Smooth muscle cell (in vitro differentiated cells): ENCODE measurements around the gene ASAP2. TPM values are rescaled to one million over a fixed set of nuclear protein-coding genes. Genes with fewer than 3 reads are reported as not detected.
A peak's percentile ranks its signal among the peaks of the same experiment; 100 is the strongest.

Experiments used
- DNase-seq: peaks from one replicate; lab custom pipeline; 2025; ENCODE audit not compliant: unreplicated experiment; lab: John Stamatoyannopoulos, UW
- H2AFZ ChIP-seq: fragments of 200-600 bp; sonication (generic); 2 replicates; pipeline ENCODE4 v1.6.0; 2016; ENCODE audit warnings: antibody characterized with exemption, low read depth, mild to moderate bottlenecking
- H3F3A ChIP-seq: fragments of 200-600 bp; sonication (generic); 2 replicates; pipeline ENCODE4 v1.6.0; 2017; ENCODE audit warnings: antibody characterized with exemption, low read depth
- H3K27ac ChIP-seq: fragments of 200-600 bp; sonication (generic); 2 replicates; pipeline ENCODE4 v1.5.1; 2016; ENCODE audit warnings: low read depth, mild to moderate bottlenecking
- H3K27me3 ChIP-seq: fragments of 200-600 bp; sonication (generic); 2 replicates; pipeline ENCODE4 v1.6.1; 2016; ENCODE audit warnings: low read depth, mild to moderate bottlenecking
- H3K36me3 ChIP-seq: fragments of 200-600 bp; sonication (generic); 2 replicates; pipeline ENCODE4 v1.5.1; 2016; ENCODE audit warnings: low read depth
- H3K4me1 ChIP-seq: fragments of 200-600 bp; sonication (generic); 2 replicates; pipeline ENCODE4 v1.5.1; 2016; ENCODE audit warnings: low read depth
- H3K4me2 ChIP-seq: fragments of 200-600 bp; sonication (generic); 2 replicates; pipeline ENCODE4 v1.6.0; 2016; ENCODE audit warnings: mild to moderate bottlenecking
- H3K4me3 ChIP-seq: fragments of 200-600 bp; sonication (generic); 2 replicates; pipeline ENCODE4 v1.5.1; 2016; ENCODE audit warnings: mild to moderate bottlenecking
- H3K79me2 ChIP-seq: fragments of 200-600 bp; sonication (generic); 2 replicates; pipeline ENCODE4 v1.6.0; 2016; ENCODE audit warnings: low read depth, mild to moderate bottlenecking
- H3K9ac ChIP-seq: fragments of 200-600 bp; sonication (generic); 2 replicates; pipeline ENCODE4 v1.6.0; 2016; ENCODE audit warnings: low read depth
- H3K9me3 ChIP-seq: fragments of 200-600 bp; sonication (generic); replicated peaks from 2 replicates; pipeline ENCODE4 v1.5.1; 2016; ENCODE audit warnings: low read depth
- H4K20me1 ChIP-seq: fragments of 200-600 bp; sonication (generic); 2 replicates; pipeline ENCODE4 v1.6.0; 2016; ENCODE audit warnings: low read depth
- CTCF ChIP-seq: fragments of 200-600 bp; sonication (generic); IDR thresholded peaks from 2 replicates; pipeline ENCODE4 v1.5.1; 2017; ENCODE audit warnings: borderline replicate concordance, mild to moderate bottlenecking, antibody characterized with exemption; ENCODE audit not compliant: insufficient read depth, poor library complexity, severe bottlenecking
- WGBS: methylation state at CpG from one replicate; pipeline ENCODE4 v1.1.7; 2016; ENCODE audit warnings: low lambda C conversion rate; 5-methylcytosine and 5-hydroxymethylcytosine counted together
- polyA plus RNA-seq: library from polyadenylated mRNA; unstranded; fragments of >200 nt; fragmentation: Nextera tagmentation; extraction: Ambion mirVana; gene quantifications from 2 replicates; pipeline ENCODE4 v1.2.1, GENCODE V29; 2016
- total RNA-seq: library from RNA; depleted of rRNA; stranded (reverse); fragments of >200 nt; gene quantifications from 2 replicates; pipeline ENCODE4 v1.2.3, GENCODE V29; 2014

ASAP2 gene
- total and polyA plus RNA-seq, 2 experiments from 2014 or later, result 8.8 to 23.1 TPM

- Histone ChIP-seq H3K4me2 (peak overlapping the region; percentile 27), H3K4me3 (no peak overlapping the region), H3K27me3 (no peaks in the 10 kb centered on the region), H3K4me1 (no peaks in the 10 kb centered on the region), H3K79me2 (no peaks in the 10 kb centered on the region), H3K36me3 (no peaks in the 10 kb centered on the region), H3F3A (no peaks in the 10 kb centered on the region), H4K20me1 (no peaks in the 10 kb centered on the region), H3K9ac (peak overlapping the region; percentile 44), H3K9me3 (no peaks in the 10 kb centered on the region), H2AFZ (no peak overlapping the region), H3K27ac (peak overlapping the region; percentile 75)
- WGBS, result 38% methylated on average over 4 of the region's 4 CpGs
- no peak for DNase-seq
- TF ChIP-seq CTCF, result no peak
These were observed 158.3 kb downstream of the ASAP2 start for GRCh38 chr2:9364791-9365497.

GRCh38 chr2:9365498-9366019 lies 158.9 kb downstream of the ASAP2 start:
- Histone ChIP-seq H3K4me1 (no peaks in the 10 kb centered on the region), H3K36me3 (no peaks in the 10 kb centered on the region), H4K20me1 (no peaks in the 10 kb centered on the region), H3K27ac (peak overlapping the region; percentile 75), H3K79me2 (no peaks in the 10 kb centered on the region), H3K27me3 (no peaks in the 10 kb centered on the region), H2AFZ (no peak overlapping the region), H3K4me2 (peak overlapping the region; percentile 27), H3F3A (no peaks in the 10 kb centered on the region), H3K9me3 (no peaks in the 10 kb centered on the region), H3K4me3 (no peak overlapping the region), H3K9ac (peak overlapping the region; percentile 44)
- 85% methylated on average over 8 of the region's 8 CpGs for WGBS
- DNase-seq, result no peak
- no peak for TF ChIP-seq CTCF

GRCh38 chr2:9366026-9366425 lies 159.4 kb downstream of the ASAP2 start:
- Histone ChIP-seq H3K4me3 (no peak overlapping the region), H3K4me1 (no peaks in the 10 kb centered on the region), H3K4me2 (no peak overlapping the region), H2AFZ (no peak overlapping the region), H4K20me1 (no peaks in the 10 kb centered on the region), H3K27ac (peak overlapping the region; percentile 75), H3F3A (no peaks in the 10 kb centered on the region), H3K27me3 (no peaks in the 10 kb centered on the region), H3K79me2 (no peaks in the 10 kb centered on the region), H3K9me3 (no peaks in the 10 kb centered on the region), H3K9ac (no peak overlapping the region), H3K36me3 (no peaks in the 10 kb centered on the region)
- TF ChIP-seq CTCF, result no peak
- no peak for DNase-seq
- 96% methylated on average over 6 of the region's 6 CpGs for WGBS

GRCh38 chr2:9370746-9371145 lies 164.1 kb downstream of the ASAP2 start:
- Histone ChIP-seq H3K27ac (peak overlapping the region; percentile 37), H3K79me2 (no peaks in the 10 kb centered on the region), H3K9me3 (no peaks in the 10 kb centered on the region), H3K27me3 (no peaks in the 10 kb centered on the region), H4K20me1 (no peaks in the 10 kb centered on the region), H3K4me2 (no peak overlapping the region), H3K4me1 (no peaks in the 10 kb centered on the region), H3K9ac (no peak overlapping the region), H3K4me3 (no peak overlapping the region), H3F3A (no peaks in the 10 kb centered on the region), H2AFZ (no peak overlapping the region), H3K36me3 (no peaks in the 10 kb centered on the region)
- 88% methylated on average over 11 of the region's 11 CpGs for WGBS
- DNase-seq, result no peak
- no peak for TF ChIP-seq CTCF
